HG02588 (cell line): ENCODE data around the gene FOSB.

Experiments
- ATAC-seq: cut with Tn5 transposase; IDR thresholded peaks from one replicate; pipeline ENCODE4 v1.9.1; 2021; ENCODE audit warnings: mild to moderate bottlenecking, moderate library complexity; ENCODE audit not compliant: unreplicated experiment

FOSB gene

DNA sequence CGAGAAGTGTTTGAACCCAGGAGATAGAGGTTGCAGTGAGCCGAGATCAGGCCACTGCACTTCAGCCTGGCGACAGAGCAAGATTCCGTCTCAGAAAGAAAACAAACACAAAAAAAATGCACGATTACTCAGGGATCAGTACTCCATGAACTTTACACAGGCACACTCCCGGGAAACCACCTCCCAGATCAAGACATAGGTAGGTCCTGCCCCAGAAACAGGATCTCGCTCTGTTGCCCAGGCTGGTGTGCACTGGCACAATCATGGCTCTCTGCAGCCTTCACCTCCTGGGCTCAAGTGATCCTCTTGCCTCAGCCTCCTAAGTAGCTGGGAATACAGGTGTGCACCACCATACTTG is 50.7 kb downstream of the FOSB start:
- ATAC-seq = no peak

GRCh38 chr19:45522010-45522941 is 54.5 kb downstream of the FOSB start:
- no peak for ATAC-seq

- no peak for ATAC-seq
Measured at GRCh38 chr19:45523642-45524256, 56.0 kb downstream of the FOSB start.

- no peak for ATAC-seq
Measured at GRCh38 chr19:45524575-45525129, 56.9 kb downstream of the FOSB start.
